ENCODE measurements around the gene MALT1.

The MALT1 gene

GRCh38 chr18:58732471-58732870, 61.2 kb downstream of the MALT1 start:
- no peak overlapping the region for H2AFZ ChIP-seq (ENCODE audit: low read depth, low read length, severe bottlenecking)
- no peaks in the 10 kb centered on the region for H3F3A ChIP-seq (ENCODE audit: insufficient read depth)
- no peak for TF ChIP-seq EZH2phosphoT487 (conservative IDR thresholded peaks at IDR 0.05; ENCODE audit: low read length)
- TF ChIP-seq, protein P1, sequence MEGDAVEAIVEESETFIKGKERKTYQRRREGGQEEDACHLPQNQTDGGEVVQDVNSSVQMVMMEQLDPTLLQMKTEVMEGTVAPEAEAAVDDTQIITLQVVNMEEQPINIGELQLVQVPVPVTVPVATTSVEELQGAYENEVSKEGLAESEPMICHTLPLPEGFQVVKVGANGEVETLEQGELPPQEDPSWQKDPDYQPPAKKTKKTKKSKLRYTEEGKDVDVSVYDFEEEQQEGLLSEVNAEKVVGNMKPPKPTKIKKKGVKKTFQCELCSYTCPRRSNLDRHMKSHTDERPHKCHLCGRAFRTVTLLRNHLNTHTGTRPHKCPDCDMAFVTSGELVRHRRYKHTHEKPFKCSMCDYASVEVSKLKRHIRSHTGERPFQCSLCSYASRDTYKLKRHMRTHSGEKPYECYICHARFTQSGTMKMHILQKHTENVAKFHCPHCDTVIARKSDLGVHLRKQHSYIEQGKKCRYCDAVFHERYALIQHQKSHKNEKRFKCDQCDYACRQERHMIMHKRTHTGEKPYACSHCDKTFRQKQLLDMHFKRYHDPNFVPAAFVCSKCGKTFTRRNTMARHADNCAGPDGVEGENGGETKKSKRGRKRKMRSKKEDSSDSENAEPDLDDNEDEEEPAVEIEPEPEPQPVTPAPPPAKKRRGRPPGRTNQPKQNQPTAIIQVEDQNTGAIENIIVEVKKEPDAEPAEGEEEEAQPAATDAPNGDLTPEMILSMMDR (IDR thresholded peaks at IDR 0.05; ENCODE audit: insufficient read depth, low read length, poor library complexity, severe bottlenecking), result no peak

GRCh38 chr18:58733866-58734265, 62.6 kb downstream of the MALT1 start:
- Histone ChIP-seq H3K9ac (ENCODE audit: low read length) (no peak overlapping the region), H4K20me1 (ENCODE audit: low read depth, low read length) (no peaks in the 10 kb centered on the region), H3K27ac (ENCODE audit: low read depth, low read length) (no peak overlapping the region), H3K79me2 (ENCODE audit: insufficient read depth, low read length) (no peaks in the 10 kb centered on the region), H3K4me2 (ENCODE audit: low read depth, low read length, poor library complexity, severe bottlenecking) (no peak overlapping the region), H3K4me3 (ENCODE audit: insufficient read depth, low read length, poor library complexity, severe bottlenecking) (no peak overlapping the region), H3K9me3 (ENCODE audit: insufficient read depth, low read length) (no peaks in the 10 kb centered on the region), H3K9me2 (replicated peaks; ENCODE audit: insufficient read depth, low read length) (no peaks in the 10 kb centered on the region), H3K27me3 (ENCODE audit: low read length) (no peaks in the 10 kb centered on the region), H2AFZ (ENCODE audit: low read depth, low read length, severe bottlenecking) (no peak overlapping the region), H3K36me3 (ENCODE audit: low read length) (peaks cover 13% of the 10 kb centered on the region; the same call in 1 of the 2 replicates), H3F3A (ENCODE audit: insufficient read depth) (no peaks in the 10 kb centered on the region; the same call in 1 of the 2 replicates)
- TF ChIP-seq, protein P1 (IDR thresholded peaks at IDR 0.05; ENCODE audit: insufficient read depth, low read length, poor library complexity, severe bottlenecking), result no peak
- no peak for TF ChIP-seq EZH2phosphoT487 (conservative IDR thresholded peaks at IDR 0.05; ENCODE audit: low read length)

More at GRCh38 chr18:58732471-58732870, 61.2 kb downstream of the MALT1 start:
- no peak overlapping the region for H3K27ac ChIP-seq (ENCODE audit: low read depth, low read length)
- H4K20me1 ChIP-seq (ENCODE audit: low read depth, low read length), result no peaks in the 10 kb centered on the region
- no peaks in the 10 kb centered on the region for H3K9me3 ChIP-seq (ENCODE audit: insufficient read depth, low read length)
- no peak overlapping the region for H3K4me3 ChIP-seq (ENCODE audit: insufficient read depth, low read length, poor library complexity, severe bottlenecking)
- no peak overlapping the region for H3K9ac ChIP-seq (ENCODE audit: low read length)
- no peaks in the 10 kb centered on the region for H3K27me3 ChIP-seq (ENCODE audit: low read length)
- no peaks in the 10 kb centered on the region for H3K9me2 ChIP-seq (replicated peaks; ENCODE audit: insufficient read depth, low read length)
- H3K36me3 ChIP-seq (ENCODE audit: low read length), result peaks cover 11% of the 10 kb centered on the region; the same call in 1 of the 2 replicates
- H3K79me2 ChIP-seq (ENCODE audit: insufficient read depth, low read length), result no peaks in the 10 kb centered on the region
- no peak overlapping the region for H3K4me2 ChIP-seq (ENCODE audit: low read depth, low read length, poor library complexity, severe bottlenecking)

DNA sequence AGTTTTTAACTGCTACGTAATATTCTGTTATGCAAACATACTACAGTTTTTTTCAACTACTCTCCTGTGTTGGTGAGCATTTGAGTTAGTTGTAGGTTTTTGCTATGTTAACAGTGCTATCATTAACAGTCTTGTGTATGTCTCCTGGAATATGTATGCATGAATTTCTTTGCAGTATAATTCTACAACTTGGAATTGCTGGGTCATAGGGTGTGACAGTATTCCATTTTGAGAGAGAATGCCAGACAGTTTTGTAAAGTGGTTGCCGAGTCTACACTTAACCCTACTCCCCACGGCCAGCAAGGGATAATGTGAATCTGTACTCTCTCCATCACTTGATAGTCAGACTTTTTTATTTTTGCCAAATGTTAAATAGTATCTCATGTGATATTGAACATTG, 67.1 kb downstream of the MALT1 start:
- no peak overlapping the region for H3K4me2 ChIP-seq (ENCODE audit: low read depth, low read length, poor library complexity, severe bottlenecking)
- no peak for TF ChIP-seq EZH2phosphoT487 (conservative IDR thresholded peaks at IDR 0.05; ENCODE audit: low read length)
- TF ChIP-seq, protein P1 (IDR thresholded peaks at IDR 0.05; ENCODE audit: insufficient read depth, low read length, poor library complexity, severe bottlenecking), result no peak
- H3K36me3 ChIP-seq (ENCODE audit: low read length), result peaks cover 32% of the 10 kb centered on the region; the same call in 1 of the 2 replicates
- no peak overlapping the region for H2AFZ ChIP-seq (ENCODE audit: low read depth, low read length, severe bottlenecking)
- H3K4me3 ChIP-seq (ENCODE audit: insufficient read depth, low read length, poor library complexity, severe bottlenecking), result no peak overlapping the region
- H3K9ac ChIP-seq (ENCODE audit: low read length), result no peak overlapping the region
- peaks cover 1% of the 10 kb centered on the region; the same call in 1 of the 2 replicates for H3F3A ChIP-seq (ENCODE audit: insufficient read depth)
- H3K27me3 ChIP-seq (ENCODE audit: low read length), result no peaks in the 10 kb centered on the region
- no peaks in the 10 kb centered on the region for H4K20me1 ChIP-seq (ENCODE audit: low read depth, low read length)
- no peaks in the 10 kb centered on the region for H3K9me3 ChIP-seq (ENCODE audit: insufficient read depth, low read length)
- H3K27ac ChIP-seq (ENCODE audit: low read depth, low read length), result no peak overlapping the region
- H3K9me2 ChIP-seq (replicated peaks; ENCODE audit: insufficient read depth, low read length), result no peaks in the 10 kb centered on the region
- H3K79me2 ChIP-seq (ENCODE audit: insufficient read depth, low read length), result no peaks in the 10 kb centered on the region

Measured in SU-DHL-6 (cell line).